Effector memory CD4-positive, alpha-beta T cell (primary cell): ENCODE data around the gene ZNF79.

Experiments used
- DNase-seq, 3 donors: peaks; one replicate each; pipeline ENCODE4 v3.0.0-alpha.2; 2020
- H3K27ac ChIP-seq: 2 replicates; pipeline ENCODE4 v1.7.0; 2013; ENCODE audit warnings: mild to moderate bottlenecking, low read length, moderate library complexity; ENCODE audit not compliant: insufficient read depth, poor library complexity, severe bottlenecking
- H3K27me3 ChIP-seq: replicated peaks from 2 replicates; pipeline ENCODE4 v1.7.0; 2013; ENCODE audit warnings: mild to moderate bottlenecking, low read length; ENCODE audit not compliant: insufficient read depth, control insufficient read depth, poor library complexity, severe bottlenecking
- H3K36me3 ChIP-seq: 2 replicates; pipeline ENCODE4 v1.7.0; 2013; ENCODE audit warnings: mild to moderate bottlenecking, low read length, moderate library complexity; ENCODE audit not compliant: control insufficient read depth, insufficient read depth
- H3K4me1 ChIP-seq: 2 replicates; pipeline ENCODE4 v1.7.0; 2013; ENCODE audit warnings: low read length, mild to moderate bottlenecking; ENCODE audit not compliant: control insufficient read depth, insufficient read depth, poor library complexity, severe bottlenecking
- H3K4me3 ChIP-seq: 2 replicates; pipeline ENCODE4 v1.7.0; 2013; ENCODE audit warnings: low read length, low read depth, mild to moderate bottlenecking; ENCODE audit not compliant: insufficient read depth, poor library complexity, severe bottlenecking
- H3K9me3 ChIP-seq: 2 replicates; pipeline ENCODE4 v1.7.0; 2013; ENCODE audit warnings: mild to moderate bottlenecking, low read length, moderate library complexity; ENCODE audit not compliant: control insufficient read depth

Gene ZNF79

GRCh38 chr9:127397646-127398274, 26.4 kb upstream of the ZNF79 start:
- no peak for DNase-seq
- H3K4me1 ChIP-seq = peaks cover 16% of the 10 kb centered on the region
- peak overlapping the region; percentile 39 for H3K4me3 ChIP-seq
- H3K27ac ChIP-seq = no peak overlapping the region
- peaks cover 43% of the 10 kb centered on the region for H3K27me3 ChIP-seq
- H3K9me3 ChIP-seq = no peaks in the 10 kb centered on the region
- no peaks in the 10 kb centered on the region for H3K36me3 ChIP-seq

DNA sequence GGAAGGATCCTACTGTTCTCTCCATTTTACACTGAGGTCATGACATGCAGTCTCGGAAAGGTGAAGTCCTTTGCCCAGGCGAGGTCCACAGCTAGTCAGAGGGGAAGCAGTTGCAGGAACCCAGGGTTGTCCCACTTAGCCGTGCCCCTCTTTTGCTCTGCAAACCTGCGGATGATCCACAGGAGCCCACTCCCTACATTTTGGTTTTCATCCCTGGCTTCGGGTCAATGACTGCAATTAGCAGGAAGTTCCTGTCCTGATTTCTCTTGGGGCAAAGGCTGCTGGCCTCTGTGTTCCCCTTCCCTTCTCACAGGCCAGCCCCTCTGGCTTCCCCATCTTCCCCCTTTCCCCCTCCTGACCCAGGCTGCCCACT, 25.9 kb upstream of the ZNF79 start:
- no peak for DNase-seq
- no peaks in the 10 kb centered on the region for H3K9me3 ChIP-seq
- peaks cover 40% of the 10 kb centered on the region for H3K27me3 ChIP-seq
- no peaks in the 10 kb centered on the region for H3K36me3 ChIP-seq
- no peak overlapping the region for H3K27ac ChIP-seq
- peak overlapping the region; percentile 39 for H3K4me3 ChIP-seq
- H3K4me1 ChIP-seq = peaks cover 16% of the 10 kb centered on the region

DNA sequence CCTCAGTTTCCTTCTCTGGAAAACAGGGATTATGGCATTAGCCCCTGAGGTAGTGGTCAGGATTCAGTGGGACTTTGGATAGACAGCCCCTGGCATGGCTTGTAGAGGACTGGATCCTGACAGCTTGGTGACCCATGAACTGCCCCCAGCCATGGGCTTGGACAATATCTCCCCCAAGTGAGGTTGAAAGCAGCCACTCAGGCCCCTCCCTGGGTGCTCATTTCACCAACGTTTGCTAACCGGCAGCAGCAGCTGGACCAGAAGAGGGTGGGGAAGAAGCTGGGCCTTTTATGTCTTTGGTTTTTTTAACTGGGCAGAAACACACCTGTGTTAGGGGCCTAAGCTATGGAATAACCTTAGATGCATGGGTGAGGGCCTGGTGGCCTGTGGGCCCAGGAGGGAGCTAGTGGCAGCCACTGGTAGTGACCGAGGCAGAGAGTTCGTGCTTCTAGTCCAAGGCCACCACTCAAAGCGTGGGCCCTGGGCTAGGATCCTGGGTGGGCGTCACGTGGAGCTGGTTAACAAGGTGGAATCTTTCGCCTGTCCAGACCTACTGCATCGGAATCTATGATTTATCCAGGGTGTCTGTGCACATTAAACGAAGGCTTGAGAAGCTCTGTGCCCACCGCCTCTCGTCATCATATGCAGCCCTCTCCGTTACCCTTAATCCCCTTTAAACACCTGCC, 25.3 kb upstream of the ZNF79 start:
- Histone ChIP-seq H3K27ac (no peak overlapping the region), H3K9me3 (no peaks in the 10 kb centered on the region), H3K4me1 (peaks cover 16% of the 10 kb centered on the region), H3K36me3 (no peaks in the 10 kb centered on the region), H3K4me3 (no peak overlapping the region), H3K27me3 (peaks cover 40% of the 10 kb centered on the region)
- DNase-seq = no peak

DNA sequence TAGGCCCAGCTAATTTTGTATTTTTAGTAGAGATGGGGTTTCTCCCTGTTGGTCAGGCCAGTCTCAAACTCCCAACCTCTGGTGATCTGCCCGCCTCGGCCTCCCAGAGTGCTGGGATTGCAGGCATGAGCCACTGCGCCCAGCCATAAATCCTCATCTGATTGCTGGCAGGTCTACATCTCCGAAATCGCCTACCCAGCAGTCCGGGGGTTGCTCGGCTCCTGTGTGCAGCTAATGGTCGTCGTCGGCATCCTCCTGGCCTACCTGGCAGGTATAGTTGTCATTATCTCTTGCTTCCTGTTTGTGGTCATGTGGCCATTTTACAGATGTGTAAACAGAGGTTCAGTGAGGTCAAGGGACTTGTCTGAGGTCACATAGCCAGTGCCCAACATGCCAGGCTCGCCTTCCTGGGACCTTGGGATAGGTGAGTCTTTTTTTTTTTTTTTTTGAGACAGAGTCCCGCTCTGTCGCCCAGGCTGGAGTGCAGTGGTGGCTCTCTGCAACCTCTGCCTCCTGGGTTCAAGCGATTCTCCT, 24.4 kb upstream of the ZNF79 start:
- H3K27me3 ChIP-seq = peaks cover 40% of the 10 kb centered on the region
- no peak overlapping the region for H3K27ac ChIP-seq
- no peak for DNase-seq
- H3K9me3 ChIP-seq = no peaks in the 10 kb centered on the region
- peaks cover 16% of the 10 kb centered on the region for H3K4me1 ChIP-seq
- no peaks in the 10 kb centered on the region for H3K36me3 ChIP-seq
- H3K4me3 ChIP-seq = no peak overlapping the region

- Histone ChIP-seq H3K27me3 (peaks cover 28% of the 10 kb centered on the region), H3K9me3 (no peaks in the 10 kb centered on the region), H3K36me3 (no peaks in the 10 kb centered on the region), H3K4me1 (peaks cover 8% of the 10 kb centered on the region), H3K27ac (no peak overlapping the region), H3K4me3 (no peak overlapping the region)
- no peak for DNase-seq
Observed at GRCh38 chr9:127402401-127403090, 21.6 kb upstream of the ZNF79 start.

DNA sequence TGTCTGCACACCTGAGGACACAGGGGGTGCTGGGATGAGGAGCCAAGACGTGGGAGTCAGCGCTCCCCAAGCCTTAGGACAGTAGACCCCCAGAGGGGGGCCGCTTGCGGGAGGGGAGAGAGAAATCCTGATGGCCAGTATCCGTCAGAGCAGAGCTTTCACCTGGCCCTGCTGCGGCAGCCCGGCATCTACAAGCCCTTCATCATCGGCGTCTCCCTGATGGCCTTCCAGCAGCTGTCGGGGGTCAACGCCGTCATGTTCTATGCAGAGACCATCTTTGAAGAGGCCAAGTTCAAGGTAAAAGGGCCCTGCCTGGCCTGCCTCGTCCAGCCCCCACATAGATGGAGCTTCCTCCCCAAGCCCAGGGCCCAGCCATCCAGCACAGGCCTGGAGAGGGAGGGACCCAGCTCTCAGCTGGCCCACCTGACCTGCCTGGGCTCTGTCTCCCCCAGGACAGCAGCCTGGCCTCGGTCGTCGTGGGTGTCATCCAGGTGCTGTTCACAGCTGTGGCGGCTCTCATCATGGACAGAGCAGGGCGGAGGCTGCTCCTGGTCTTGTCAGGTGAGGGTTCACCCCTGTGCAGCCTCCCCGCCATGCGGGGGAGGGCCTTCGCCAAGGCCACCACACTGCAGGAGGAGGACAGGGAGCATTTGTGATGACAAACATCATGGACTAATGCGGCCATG, 20.5 kb upstream of the ZNF79 start:
- no peak overlapping the region for H3K27ac ChIP-seq
- no peak overlapping the region for H3K4me3 ChIP-seq
- no peak for DNase-seq
- H3K36me3 ChIP-seq = no peaks in the 10 kb centered on the region
- H3K27me3 ChIP-seq = peaks cover 17% of the 10 kb centered on the region
- H3K4me1 ChIP-seq = no peaks in the 10 kb centered on the region
- H3K9me3 ChIP-seq = no peaks in the 10 kb centered on the region

- no peak overlapping the region for H3K27ac ChIP-seq
- no peaks in the 10 kb centered on the region for H3K9me3 ChIP-seq
- no peak for DNase-seq
- no peak overlapping the region for H3K4me3 ChIP-seq
- peaks cover 10% of the 10 kb centered on the region for H3K27me3 ChIP-seq
- no peaks in the 10 kb centered on the region for H3K36me3 ChIP-seq
- no peaks in the 10 kb centered on the region for H3K4me1 ChIP-seq
Observed at GRCh38 chr9:127404631-127405030, 19.6 kb upstream of the ZNF79 start.

DNA sequence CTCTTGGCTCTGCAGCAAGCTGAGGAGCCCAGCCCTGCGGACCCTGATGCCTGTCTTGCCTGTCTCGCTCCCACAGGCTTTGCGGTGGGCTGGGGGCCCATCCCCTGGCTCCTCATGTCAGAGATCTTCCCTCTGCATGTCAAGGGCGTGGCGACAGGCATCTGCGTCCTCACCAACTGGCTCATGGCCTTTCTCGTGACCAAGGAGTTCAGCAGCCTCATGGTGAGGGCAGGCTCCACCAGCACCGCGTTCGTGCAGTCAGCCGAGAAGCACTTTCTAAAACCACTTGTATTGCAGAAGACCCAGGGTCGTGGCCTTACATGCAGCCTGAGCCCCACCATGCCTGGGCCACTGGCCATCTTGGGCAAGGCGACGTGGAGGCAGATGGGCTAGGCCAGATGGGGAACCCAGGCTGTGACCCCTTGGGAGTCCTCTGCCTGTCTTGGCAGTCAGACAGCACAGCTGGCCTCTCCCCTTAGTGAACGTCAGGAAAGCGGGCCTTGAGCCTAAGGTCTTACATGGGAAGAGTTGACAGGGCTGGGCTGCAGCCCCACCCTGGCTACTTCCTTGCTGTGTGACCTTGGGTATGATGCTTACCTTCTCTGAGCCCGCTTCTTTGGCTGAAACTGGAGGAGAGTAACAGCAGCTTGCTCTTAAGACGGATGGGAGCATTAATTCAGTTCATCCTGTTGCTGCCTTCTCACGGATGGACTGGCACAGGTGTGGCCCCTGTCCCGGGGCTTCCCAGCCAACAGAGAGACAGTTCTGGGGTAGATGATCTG, 18.6 kb upstream of the ZNF79 start:
- no peak overlapping the region for H3K4me3 ChIP-seq
- H3K4me1 ChIP-seq = no peaks in the 10 kb centered on the region
- no peaks in the 10 kb centered on the region for H3K9me3 ChIP-seq
- no peak for DNase-seq
- no peaks in the 10 kb centered on the region for H3K36me3 ChIP-seq
- no peak overlapping the region for H3K27ac ChIP-seq
- peaks cover 10% of the 10 kb centered on the region for H3K27me3 ChIP-seq

DNA sequence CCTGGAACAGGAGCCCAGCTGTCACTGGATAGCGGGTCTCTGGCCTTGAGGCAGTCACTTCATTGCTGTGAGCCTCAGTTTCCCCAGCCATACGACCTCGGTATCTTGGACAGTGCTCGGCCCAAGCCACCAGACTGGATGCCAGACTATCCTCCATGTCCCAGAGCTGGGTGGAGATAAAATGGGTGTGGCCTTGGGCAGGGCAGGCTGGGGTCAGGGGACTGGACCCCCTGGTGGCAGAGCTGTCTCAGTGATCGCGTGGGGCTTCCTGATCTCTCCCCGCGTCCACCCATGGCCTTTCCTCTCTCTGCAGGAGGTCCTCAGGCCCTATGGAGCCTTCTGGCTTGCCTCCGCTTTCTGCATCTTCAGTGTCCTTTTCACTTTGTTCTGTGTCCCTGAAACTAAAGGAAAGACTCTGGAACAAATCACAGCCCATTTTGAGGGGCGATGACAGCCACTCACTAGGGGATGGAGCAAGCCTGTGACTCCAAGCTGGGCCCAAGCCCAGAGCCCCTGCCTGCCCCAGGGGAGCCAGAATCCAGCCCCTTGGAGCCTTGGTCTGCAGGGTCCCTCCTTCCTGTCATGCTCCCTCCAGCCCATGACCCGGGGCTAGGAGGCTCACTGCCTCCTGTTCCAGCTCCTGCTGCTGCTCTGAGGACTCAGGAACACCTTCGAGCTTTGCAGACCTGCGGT, 17.2 kb upstream of the ZNF79 start:
- Histone ChIP-seq H3K27ac (no peak overlapping the region), H3K27me3 (peaks cover 5% of the 10 kb centered on the region), H3K4me3 (no peak overlapping the region), H3K36me3 (no peaks in the 10 kb centered on the region), H3K9me3 (no peaks in the 10 kb centered on the region), H3K4me1 (no peaks in the 10 kb centered on the region)
- DNase-seq = no peak
